ENCODE data around the gene BANF2. TPM values are rescaled to one million over a fixed set of nuclear protein-coding genes. Genes with fewer than 3 reads are reported as not detected.

BANF2 gene
- total RNA-seq, 4 donors from 2014 or later = not detected

DNA sequence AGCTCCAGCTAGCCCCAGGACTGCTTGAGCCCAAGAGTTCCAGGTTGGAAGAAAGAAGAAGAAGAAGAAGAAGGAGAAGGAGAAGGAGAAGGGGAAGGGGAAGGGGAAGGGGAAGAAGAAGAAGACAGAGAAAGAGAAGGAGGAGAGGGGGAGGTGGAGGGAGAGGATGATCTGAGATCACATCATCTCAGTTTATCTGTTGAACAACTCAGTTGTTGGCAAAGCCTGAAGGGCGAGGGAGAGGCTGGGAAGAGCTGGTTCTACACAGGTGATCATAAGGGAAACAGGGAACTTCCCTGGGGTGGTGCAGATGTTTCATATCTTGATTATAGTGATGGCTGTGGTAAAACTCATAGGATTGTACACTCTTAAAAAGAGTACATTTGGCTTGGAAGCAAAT, 14.6 kb upstream of the BANF2 start:
- peaks cover 0 to 12% (median 3%) of the 10 kb centered on the region in 4 donors for H3K4me1 ChIP-seq
- H3K27me3 ChIP-seq = no peaks in the 10 kb centered on the region
- TF ChIP-seq POLR2A (IDR thresholded peaks at IDR 0.05) (no peak), EP300 (IDR thresholded peaks at IDR 0.05) (no peak)
- TF ChIP-seq, protein P1, sequence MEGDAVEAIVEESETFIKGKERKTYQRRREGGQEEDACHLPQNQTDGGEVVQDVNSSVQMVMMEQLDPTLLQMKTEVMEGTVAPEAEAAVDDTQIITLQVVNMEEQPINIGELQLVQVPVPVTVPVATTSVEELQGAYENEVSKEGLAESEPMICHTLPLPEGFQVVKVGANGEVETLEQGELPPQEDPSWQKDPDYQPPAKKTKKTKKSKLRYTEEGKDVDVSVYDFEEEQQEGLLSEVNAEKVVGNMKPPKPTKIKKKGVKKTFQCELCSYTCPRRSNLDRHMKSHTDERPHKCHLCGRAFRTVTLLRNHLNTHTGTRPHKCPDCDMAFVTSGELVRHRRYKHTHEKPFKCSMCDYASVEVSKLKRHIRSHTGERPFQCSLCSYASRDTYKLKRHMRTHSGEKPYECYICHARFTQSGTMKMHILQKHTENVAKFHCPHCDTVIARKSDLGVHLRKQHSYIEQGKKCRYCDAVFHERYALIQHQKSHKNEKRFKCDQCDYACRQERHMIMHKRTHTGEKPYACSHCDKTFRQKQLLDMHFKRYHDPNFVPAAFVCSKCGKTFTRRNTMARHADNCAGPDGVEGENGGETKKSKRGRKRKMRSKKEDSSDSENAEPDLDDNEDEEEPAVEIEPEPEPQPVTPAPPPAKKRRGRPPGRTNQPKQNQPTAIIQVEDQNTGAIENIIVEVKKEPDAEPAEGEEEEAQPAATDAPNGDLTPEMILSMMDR (IDR thresholded peaks at IDR 0.05) = no peak
- 77 to 79% methylated on average over 1 of the region's 1 CpG for WGBS, 2 donors
- peaks cover 0 to 11% (median 0%) of the 10 kb centered on the region in 4 donors for H3K9me3 ChIP-seq
- no peak for DNase-seq (ENCODE audit: low spot score in 2 of 2)
- no peaks in the 10 kb centered on the region for H3K36me3 ChIP-seq
- no peak overlapping the region for H3K27ac ChIP-seq
- H3K4me3 ChIP-seq = no peak overlapping the region

DNA sequence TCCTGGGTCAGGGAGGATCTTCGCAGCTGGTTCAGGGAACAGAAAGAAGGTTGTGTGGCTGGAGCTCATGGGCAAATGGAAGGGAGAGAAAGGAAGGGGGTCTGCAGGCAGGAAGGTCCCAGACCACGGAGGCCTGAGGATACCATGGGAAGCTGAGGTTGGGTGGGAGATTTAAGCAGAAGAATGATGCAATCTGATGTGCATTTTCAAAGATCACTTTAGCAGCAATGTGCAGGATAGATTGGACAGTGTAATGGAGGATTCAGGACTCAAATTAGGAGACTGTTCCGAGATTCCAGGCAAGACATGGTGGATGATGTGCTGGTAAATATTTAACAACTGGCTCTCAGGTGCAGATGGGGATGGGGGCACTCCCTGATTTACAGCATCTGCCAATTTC, 12.0 kb upstream of the BANF2 start:
- H3K27ac ChIP-seq = no peak overlapping the region
- peaks cover 0 to 4% of the 10 kb centered on the region in 2 donors for H3K27me3 ChIP-seq
- peaks cover 0 to 3% (median 0%) of the 10 kb centered on the region in 4 donors for H3K4me1 ChIP-seq
- 85 to 89% methylated on average over 3 of the region's 3 CpGs for WGBS, 2 donors
- H3K36me3 ChIP-seq = no peaks in the 10 kb centered on the region
- DNase-seq (ENCODE audit: low spot score in 2 of 2) = no peak
- TF ChIP-seq, protein P1 (IDR thresholded peaks at IDR 0.05) = no peak
- TF ChIP-seq POLR2A (IDR thresholded peaks at IDR 0.05) (no peak), EP300 (IDR thresholded peaks at IDR 0.05) (no peak)
- H3K9me3 ChIP-seq = peaks cover 0 to 11% (median 0%) of the 10 kb centered on the region in 4 donors
- H3K4me3 ChIP-seq = no peak overlapping the region

DNA sequence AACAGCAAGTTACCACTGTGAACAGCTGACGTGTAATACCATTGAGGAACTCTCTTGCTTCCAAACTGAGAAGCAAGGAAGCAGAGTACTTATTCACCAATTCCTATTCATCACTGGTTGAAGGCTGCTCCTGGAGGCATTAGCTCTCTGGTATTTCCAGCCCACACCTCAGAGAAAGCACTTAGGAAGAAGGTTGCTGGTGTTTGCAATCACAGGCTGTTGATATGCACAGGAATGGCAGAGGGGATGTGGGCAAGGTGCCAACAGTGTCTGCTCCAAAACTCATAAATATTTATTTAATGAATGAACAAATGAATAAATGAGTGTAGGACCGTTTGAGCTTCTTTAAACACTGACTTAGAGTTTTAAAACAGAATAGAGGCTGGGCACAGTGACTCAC, 10.8 kb upstream of the BANF2 start:
- no peaks in the 10 kb centered on the region for H3K36me3 ChIP-seq
- peaks cover 0 to 11% (median 0%) of the 10 kb centered on the region in 4 donors for H3K9me3 ChIP-seq
- 28 to 32% methylated on average over 2 of the region's 2 CpGs for WGBS, 2 donors
- H3K4me3 ChIP-seq = no peak overlapping the region
- no peak overlapping the region for H3K27ac ChIP-seq
- DNase-seq (ENCODE audit: low spot score in 2 of 2) = no peak
- H3K4me1 ChIP-seq = no peaks in the 10 kb centered on the region
- peaks cover 0 to 4% of the 10 kb centered on the region in 2 donors for H3K27me3 ChIP-seq
- no peak for TF ChIP-seq EP300 (IDR thresholded peaks at IDR 0.05)
- no peak for TF ChIP-seq POLR2A (IDR thresholded peaks at IDR 0.05)
- TF ChIP-seq, protein P1 (IDR thresholded peaks at IDR 0.05) = no peak

DNA sequence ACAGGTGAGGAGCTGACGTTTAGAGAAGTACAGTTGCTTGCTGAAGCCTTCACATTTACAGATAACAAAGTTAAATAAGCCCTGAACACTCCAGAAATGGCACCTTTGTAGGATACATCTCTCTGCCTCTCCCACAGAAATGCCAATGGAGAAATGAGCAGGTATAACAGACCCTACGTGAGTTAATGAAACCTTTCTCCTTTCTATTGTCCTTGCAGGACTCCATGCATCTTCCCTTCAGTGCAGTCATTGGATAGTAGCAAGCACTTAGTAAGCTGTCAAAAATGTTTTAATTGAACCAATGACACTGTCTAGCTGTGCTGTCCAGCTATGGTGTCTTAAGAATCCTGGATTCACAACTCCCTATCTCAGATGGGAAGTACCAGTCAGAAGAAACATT, 9.6 kb upstream of the BANF2 start:
- TF ChIP-seq, protein P1 (IDR thresholded peaks at IDR 0.05) = no peak
- TF ChIP-seq EP300 (IDR thresholded peaks at IDR 0.05) (no peak), POLR2A (IDR thresholded peaks at IDR 0.05) (no peak)
- H3K36me3 ChIP-seq = no peaks in the 10 kb centered on the region
- H3K4me3 ChIP-seq = no peak overlapping the region
- 85 to 86% methylated on average over 2 of the region's 2 CpGs for WGBS, 2 donors
- no peaks in the 10 kb centered on the region for H3K4me1 ChIP-seq
- H3K27ac ChIP-seq = no peak overlapping the region
- DNase-seq (ENCODE audit: low spot score in 2 of 2) = no peak
- H3K27me3 ChIP-seq = peaks cover 0 to 13% of the 10 kb centered on the region in 2 donors
- H3K9me3 ChIP-seq = peaks cover 0 to 11% (median 0%) of the 10 kb centered on the region in 4 donors

DNA sequence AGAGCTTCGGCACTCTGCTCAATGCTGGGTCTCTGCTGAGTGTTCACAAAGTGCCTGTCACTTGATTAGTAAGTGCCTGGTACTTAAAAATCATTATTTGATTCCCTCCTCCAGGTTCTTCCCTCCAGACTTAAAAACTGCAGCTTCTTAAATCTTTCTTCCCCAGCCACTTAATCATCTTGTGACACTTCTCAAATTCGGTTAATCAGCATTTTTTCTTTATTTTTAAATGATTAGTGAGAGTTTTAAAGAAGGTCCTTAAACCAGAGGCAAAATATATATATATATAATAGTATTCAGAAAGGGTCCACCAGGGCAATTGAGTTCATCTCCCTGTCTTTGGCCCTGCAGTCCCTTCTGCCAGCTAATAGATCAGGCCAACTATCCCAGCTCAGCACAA, 8.0 kb upstream of the BANF2 start:
- Histone ChIP-seq H3K27me3 (peaks cover 0 to 13% of the 10 kb centered on the region in 2 donors), H3K36me3 (no peaks in the 10 kb centered on the region), H3K27ac (no peak overlapping the region), H3K9me3 (peaks cover 0 to 5% (median 0%) of the 10 kb centered on the region in 4 donors), H3K4me3 (no peak overlapping the region), H3K4me1 (no peaks in the 10 kb centered on the region)
- TF ChIP-seq POLR2A (IDR thresholded peaks at IDR 0.05) (no peak), EP300 (IDR thresholded peaks at IDR 0.05) (no peak)
- TF ChIP-seq, protein P1 (IDR thresholded peaks at IDR 0.05) = no peak
- 77 to 78% methylated on average over 2 of the region's 2 CpGs for WGBS, 2 donors
- no peak for DNase-seq (ENCODE audit: low spot score in 2 of 2)
